Measurements from ENCODE around the gene IDH3G.

IDH3G gene

DNA sequence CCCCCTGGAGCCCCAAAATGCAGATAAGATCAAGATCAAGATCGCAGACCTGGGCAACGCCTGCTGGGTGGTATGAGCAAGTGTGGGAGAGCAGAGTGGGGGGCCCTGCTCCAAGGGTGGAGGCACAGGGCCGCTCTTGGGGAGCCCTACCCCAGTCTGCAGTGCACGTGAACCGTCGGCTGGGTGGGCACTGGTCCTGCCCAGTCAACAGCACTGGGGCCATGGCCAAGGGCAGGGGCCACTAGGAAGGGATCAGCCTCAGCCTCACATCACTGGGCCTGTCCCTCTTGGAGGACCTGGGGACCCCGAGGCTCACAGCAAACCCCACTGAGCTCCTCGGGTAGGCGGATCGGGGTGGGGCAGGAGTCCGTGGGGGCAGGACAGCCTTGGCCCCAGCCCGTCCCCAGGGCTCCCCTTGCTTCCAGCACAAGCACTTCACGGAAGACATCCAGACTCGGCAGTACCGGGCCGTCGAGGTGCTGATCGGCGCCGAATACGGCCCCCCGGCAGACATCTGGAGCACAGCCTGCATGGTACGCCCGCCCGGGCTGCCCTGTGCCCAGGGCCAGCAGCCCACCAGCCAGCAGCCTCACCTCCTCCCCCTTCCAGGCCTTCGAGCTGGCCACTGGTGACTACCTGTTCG lies 9.7 kb downstream of the IDH3G start:
- DNase-seq = no peak

DNA sequence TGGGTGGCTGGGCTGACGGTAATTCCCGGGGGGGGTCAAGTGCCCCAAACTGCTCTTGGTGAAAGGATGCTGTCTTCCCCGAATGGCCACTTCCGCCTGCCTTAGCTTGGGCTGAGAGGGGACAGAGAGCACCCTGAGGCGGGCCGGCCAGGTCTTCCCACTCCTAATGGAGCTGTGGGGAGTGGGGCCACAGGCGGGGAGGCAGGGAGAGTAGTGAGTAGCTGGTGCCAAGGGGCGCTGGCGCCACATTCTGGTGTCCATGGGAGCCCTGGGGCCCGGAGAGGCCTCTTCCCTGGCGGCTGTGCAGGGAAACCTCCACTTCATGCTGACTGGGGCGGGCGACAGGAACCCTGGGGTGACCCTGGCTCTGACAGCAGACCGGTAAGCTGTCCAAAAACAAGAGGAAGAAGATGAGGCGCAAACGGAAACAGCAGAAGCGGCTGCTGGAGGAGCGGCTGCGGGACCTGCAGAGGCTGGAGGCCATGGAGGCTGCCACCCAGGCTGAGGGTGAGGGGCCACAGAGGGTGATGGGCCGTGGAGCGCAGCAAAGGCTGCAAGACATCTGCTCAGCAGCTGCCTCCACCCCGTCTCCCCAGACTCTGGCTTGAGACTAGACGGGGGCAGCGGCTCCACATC lies 10.7 kb downstream of the IDH3G start:
- DNase-seq = no peak

DNA sequence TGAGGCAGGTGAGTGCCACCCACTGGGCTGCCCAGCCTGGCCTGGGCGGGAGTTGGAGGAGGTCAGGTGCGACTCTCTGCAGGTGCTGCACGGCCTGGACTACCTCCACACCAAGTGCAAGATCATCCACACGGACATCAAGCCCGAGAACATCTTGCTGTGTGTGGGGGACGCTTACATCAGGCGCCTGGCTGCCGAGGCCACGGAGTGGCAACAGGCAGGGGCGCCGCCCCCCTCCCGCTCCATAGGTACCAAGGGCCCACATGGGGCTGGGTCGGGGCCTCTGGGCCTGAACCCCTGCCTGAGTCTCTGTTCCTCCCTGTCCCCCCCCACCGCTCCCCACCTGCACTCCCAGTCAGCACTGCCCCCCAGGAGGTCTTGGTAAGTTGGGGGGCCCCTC lies 11.3 kb downstream of the IDH3G start:
- DNase-seq = no peak

DNA sequence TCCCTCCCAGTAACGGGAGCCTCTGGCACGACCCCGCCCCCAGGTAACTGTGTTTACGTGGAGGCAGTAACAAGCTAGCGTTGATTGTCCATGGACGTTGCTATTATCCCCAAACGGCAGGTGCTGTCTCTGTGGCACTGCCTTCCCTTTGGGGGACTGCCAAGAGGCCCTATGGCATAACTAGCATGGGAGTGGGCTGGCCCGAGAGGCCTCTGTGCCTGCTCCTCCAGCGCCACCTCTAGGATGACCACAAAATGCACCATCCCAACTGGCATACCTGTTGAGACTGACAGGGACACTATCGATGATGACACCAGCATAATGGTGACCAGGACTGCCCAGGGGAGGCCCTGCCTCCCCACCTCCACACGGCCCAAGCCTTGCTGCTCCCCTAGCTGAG lies 11.9 kb downstream of the IDH3G start:
- DNase-seq = no peak

DNA sequence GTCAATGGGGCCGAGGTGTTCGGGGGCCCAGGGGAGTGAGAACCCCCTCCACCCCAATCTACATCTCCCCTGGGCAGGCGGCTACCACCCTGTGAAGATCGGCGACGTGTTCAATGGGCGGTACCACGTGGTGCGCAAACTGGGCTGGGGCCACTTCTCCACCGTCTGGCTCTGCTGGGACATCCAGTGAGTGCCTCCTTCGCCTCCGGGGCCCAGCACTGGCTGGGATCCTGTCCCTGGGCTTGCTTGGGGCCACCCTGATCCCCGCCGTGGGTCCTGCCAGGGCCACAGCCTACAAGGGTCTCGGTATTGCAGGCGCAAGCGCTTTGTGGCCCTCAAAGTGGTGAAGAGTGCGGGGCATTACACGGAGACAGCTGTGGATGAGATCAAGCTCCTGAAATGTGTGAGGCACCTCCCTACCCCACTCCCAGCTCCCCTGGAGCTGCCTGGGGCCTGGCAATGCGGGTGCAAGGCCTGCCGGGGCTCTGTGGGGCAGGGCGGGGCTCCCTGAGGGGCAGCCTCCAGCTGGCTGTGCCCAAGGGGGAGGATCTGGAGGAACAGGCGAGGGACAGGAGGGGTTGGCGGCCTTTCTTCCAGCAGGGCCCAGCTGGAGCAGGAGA lies 12.6 kb downstream of the IDH3G start:
- DNase-seq = no peak

DNA sequence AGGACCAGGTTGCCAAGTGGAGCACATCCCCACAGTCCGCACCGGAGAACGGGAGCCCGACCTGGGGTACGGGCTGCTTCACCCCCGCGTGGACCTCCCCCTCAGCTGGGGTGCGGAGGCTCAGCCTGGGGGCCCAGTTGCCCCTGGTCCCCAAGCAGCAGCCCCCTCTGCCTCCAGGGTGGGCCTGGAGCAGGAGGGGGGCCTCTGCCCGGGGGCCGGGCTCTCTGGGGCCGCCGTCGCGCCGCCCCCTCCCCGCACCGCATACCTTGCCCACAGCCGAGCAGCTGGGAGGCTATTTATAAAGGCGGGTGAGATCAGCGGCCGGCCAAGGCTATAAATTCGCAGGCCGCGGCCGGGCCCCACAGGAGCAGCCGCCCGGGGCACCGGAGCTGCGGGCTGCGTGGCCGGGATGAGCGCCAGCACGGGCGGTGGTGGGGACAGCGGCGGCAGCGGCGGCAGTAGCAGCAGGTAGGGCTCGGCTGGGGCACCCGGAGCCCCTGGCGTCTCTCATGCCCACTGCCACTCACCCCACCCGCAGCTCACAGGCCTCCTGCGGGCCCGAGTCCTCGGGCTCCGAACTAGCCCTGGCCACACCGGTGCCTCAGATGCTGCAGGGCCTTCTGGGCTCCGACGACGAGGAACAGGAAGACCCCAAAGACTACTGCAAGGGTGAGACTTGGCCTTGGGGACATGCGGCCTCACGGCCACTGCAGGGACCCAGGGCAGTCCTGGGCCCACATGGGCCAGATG lies 13.3 kb downstream of the IDH3G start, which contains the start of gene SRPK3:
Gene SRPK3 (plus strand): TSS at position 364 of the 750 bp plus-strand sequence. CDS start 46 bp downstream, at position 410.
- DNase-seq = no peak

DNA sequence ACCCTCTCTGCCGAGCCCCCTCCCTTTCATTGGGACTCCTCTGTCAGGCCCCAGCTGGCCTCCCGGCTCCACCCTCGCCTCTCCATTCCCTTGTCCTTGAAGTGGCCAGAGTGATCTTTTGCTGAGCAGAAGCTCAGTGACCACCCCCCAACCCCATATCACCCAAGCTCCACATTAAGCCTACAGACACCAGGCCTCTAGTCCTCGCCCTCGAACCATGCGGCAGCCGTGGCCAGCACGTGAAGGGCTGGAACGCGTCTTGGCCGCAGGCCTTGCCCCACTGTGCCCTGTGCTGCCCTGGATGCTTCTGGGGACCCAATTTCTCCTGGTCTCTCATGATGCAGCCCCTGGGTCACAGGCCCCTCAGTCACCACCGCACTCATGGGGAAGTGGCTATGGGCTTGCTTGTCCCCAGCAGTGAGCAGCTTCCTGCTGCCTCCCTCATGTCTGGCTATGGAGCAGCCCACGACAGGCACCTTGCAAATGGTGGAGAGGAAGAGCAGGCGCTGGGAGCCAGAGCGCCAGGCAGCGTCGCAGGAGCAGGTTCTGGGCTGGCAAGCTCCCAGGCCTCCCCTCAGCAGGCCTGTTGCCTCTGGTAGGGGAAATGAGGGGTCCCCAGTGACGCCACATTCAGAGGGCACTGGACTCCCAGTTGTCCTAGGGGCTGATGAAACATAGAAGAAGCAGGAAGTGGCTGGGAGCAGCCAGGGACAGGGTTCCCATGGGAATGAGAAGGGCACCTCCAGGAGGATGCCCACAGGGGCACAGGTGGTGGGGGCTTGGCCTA lies 14.1 kb downstream of the IDH3G start:
- no peak for DNase-seq

DNA sequence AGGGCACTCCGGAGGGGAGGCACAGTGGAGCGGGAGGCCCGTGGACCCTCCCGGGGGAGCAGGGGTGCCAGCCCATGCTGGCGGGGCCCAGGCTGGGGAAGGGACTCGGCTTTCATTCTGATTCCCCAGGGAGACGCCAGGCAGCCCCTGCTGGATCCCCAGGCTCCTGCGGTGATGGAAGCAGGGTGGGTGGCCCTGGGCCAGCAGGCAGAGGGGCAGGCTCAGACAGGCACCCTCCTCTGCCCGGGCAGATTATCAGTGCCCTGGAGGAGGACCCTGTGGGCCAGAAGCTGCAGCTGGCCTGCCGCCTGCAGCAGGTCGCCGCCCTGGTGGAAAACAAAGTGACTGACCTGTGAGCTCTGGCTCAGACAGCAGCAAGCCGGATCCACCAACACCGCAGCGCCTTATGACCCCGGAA lies 15.5 kb downstream of the IDH3G start:
- DNase-seq = no peak

DNA sequence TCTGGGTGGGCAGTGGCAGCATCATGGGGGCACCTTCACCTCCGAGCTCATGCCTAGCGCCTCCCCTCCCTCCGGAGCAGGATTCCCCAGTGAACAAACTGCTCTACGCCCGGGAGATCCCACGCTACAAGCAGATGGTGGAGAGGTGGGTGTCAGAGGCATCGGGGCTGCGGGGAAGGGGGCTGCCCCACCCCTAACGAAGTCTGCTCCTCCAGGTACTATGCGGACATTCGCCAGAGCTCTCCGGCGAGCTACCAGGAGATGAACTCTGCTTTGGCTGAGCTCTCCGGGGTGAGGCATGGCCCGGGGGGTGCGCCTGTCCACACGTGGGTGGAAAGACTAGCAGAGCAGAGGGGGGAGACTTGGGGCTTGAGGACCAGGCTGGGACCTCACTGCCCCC lies 16.0 kb downstream of the IDH3G start:
- no peak for DNase-seq

DNA sequence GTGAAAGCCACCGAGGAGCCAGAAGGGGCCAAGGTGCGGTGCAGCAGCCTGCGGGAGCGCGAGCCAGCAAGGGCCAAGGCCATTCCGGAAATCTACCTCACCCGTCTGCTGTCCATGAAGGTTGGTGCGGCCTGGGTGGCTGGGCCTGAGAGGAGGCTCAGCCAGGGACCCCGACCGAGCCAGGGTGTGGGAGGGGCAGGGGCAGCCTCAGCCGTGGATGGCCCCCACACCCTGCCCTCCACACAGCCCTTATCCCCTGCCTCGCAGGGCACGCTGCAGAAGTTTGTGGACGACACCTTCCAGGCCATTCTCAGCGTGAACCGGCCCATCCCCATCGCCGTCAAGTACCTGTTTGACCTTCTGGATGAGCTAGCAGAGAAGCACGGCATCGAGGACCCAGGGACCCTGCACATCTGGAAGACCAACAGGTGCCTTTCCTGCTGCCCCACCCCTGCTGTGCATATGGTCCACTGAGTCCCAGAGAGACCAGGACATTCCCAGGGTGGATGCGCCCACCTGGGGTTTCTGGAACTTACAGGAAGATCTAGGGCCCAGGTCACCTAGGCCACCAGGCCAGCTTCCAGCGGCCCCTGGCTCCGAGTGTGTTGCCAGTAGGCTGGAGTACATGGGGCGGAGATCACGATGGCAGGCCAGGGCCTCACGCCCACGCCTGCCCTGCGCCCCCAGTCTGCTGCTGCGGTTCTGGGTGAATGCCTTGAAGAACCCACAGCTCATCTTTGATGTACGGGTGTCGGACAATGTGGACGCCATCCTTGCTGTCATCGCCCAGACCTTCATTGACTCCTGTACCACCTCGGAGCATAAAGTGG lies 16.7 kb downstream of the IDH3G start:
- no peak for DNase-seq

DNA sequence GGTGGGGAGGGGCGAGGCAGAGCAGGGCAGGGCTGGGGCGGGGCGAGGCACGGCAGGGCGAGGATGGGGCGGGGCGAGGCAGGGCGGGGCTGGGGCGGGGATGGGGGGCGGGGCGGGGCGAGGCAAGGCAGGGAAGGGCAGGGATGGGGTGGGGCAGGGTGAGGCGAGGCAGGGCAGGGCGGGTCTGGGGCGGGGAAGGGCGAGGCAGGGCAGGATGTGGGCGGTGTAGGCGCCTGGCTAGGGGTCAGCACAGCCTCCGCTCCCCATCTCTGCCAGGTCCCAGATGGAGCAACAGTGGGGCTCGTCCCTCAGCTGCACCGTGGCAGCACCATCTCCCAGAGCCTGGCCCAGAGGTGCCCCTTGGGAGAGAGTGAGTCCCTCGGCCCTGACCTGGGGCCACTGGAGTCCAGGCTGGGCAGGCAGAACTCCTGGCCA lies 17.5 kb downstream of the IDH3G start:
- no peak for DNase-seq

DNA sequence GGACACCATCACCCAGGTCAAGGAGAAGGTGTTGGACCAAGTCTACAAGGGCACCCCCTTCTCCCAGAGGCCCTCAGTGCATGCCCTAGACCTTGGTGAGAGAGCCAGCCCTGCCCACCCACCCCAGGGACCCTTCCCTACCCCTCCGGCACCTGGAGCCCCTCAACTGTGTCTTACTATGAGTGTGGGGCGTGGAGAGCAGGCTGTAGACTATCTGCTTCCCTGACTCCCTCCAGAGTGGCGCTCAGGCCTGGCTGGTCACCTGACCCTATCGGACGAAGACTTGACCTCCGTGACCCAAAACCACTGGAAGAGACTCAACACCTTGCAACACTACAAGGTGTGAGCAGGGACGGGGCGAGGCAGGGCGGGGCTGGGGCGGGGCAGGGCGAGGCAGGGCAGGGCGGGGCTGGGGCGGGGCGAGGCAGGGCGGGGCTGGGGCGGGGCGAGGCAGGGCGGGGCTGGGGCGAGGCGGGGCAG lies 18.0 kb downstream of the IDH3G start:
- DNase-seq = no peak

DNA sequence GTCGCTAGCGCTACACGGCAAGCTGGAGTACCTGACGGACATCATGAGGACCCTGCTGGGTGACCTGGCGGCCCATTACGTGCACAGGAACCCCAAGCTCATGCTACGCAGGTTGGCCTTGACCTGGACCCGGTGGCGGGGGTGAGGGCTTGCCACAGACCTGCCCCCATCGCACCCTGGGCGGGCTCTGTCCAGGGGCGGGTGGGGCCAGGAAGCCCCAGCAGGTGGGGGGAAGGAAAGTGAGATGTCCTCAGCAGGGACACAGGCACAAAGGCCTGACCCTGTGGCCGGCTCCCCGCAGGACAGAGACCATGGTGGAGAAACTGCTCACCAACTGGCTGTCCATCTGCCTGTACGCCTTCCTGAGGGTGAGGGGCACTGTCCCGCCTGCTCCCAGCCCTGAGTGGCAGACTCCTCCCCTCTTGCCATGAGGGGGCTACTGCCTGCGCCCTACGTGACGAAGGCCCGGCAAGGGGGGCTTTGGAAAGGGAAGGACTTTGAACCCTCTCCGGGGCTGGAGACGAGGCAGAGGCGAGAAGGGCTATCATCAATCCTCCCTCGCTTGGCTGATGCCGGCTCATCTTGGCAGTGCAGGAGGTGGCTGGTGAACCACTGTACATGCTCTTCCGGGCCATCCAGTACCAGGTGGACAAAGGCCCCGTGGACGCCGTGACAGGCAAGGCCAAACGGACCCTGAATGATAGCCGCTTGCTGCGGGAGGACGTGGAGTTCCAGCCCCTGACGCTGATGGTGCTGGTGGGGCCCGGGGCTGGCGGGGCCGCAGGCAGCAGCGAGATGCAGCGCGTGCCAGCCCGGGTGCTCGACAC lies 18.7 kb downstream of the IDH3G start:
- DNase-seq = no peak

DNA sequence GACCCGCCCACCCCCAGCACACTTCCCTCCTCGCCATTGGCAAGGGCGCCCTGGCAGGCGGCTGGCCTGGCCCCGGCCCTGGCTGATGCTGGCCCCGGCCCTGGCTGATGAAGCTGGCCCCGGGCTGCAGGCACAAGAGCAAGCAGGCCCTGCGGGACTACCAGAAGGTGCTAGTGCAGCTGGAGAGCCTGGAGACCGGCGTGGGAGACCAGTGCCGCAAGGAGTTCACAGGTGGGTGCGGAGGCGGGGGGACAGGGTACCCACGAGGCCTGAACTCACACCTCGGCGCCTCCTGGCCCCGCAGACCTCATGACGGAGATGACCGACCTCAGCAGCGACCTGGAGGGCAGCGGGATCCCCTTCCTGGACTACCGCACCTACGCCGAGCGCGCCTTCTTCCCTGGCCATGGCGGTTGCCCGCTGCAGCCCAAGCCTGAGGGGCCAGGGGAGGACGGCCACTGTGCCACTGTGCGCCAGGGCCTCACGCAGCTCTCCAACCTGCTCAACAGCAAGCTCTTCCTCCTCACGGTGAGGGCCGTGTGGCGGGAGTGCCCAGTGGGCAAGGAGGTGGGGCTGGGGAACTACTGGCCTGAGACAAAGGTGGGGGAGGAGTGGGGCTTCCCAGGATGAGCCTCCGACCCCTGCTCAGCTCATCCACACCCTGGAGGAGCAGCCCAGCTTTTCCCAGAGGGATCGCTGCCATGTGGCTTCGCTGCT lies 19.4 kb downstream of the IDH3G start:
- DNase-seq = no peak

DNA sequence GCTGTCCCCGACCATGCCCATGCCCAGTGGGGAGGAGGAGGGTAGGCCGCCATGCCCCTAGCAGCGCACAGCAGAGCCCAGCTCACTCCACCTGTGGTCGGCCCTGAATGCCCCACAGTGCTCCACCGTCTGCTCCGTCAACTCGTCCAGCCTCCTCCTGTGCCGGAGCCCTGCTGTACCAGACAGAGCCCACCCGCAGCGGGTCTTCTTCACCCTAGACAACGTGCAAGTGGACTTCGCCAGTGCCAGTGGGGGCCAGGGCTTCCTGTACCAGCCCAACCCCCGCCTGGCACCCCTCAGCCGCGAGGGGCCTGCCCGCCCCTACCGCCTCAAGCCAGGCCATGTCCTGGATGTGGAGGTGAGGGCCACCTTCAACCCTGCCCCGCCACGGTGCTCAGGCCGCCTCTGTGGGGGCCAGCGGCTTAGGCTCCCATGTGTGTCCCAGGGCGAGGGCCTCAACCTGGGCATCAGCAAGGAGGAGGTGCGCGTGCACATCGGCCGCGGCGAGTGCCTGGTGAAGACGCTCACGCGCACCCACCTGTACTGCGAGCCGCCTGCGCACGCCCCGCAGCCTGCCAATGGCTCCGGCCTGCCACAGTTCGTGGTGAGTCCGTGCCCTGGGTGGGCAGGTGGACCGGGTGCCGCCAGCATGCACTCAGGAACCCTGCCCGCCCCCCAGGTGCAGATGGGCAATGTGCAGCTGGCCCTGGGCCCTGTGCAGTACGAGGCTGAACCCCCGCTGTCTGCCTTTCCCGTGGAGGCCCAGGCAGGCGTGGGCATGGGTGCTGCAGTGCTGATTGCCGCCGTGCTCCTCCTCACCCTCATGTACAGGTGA lies 20.2 kb downstream of the IDH3G start:
- DNase-seq = no peak

DNA sequence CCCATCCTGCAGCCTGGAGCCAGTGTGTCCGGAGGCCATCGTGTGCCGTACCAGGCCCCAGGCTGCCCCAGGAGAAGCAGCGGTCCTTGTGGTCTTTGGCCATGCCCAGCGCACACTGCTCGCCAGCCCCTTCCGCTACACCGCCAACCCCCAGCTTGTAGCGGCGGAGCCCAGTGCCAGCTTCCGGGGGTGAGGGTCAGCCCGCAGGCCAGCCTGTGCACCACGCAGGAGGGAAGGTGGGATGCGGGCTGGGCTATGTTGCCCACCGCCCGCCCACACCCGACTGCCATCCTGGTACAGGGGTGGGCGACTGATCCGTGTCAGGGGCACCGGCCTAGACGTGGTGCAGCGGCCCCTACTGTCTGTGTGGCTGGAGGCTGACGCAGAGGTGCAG lies 21.0 kb downstream of the IDH3G start:
- DNase-seq = no peak

DNA sequence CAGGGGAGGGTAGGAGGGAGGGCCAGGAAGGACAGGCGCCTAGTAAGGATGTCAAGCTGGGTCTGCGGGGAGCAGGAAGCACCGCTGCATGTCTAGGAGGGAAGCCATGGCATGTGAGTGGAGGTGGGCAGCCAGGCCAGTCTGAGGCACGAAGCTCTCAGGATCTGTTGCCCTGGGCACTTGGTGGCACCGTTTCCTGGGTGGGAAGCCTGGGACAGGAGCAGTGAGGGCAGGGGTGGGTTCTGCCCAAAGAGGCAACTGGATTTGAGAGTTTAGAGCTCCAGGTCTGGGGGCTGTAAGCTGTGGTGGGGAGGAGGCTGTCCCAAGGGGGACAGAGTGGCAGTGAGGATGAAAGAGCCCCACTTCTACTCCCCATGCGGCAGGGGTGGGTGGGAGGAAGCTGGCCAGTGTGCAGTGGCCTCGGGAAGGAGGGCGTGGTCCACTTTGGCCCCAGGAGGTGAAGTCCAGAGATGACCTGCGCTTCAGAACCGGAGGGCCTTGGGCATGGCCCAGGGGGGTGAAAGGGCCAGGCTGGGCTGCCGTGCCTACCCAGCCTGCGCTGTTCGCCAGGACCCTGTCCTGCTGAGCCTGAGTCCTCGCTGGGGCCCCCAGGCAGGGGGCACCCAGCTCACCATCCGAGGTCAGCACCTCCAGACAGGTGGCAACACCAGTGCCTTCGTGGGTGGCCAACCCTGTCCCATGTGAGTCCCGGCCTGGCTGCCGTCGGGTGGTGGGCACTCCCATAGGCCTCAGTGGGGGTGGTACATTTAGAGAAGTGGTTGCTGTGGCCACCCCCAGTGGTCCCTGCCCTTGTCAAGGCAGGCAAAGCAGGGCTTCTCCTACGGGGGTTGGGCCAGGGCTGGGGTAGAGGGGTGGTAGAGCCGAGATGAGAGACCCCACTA lies 21.6 kb downstream of the IDH3G start:
- no peak for DNase-seq
